ENCODE measurements around the gene GARIN3.
"Not testable (repeated sequence)": the region's sequence is repeated elsewhere in the genome, so short reads cannot be mapped to it uniquely, and the experiment has no call there.

Gene GARIN3

GRCh38 chr5:157187046-157187754, 21.1 kb upstream of the GARIN3 start:
- no peak for DNase-seq
- in situ Hi-C loops (cut with HindIII; ENCODE audit: low pct_ligation_motif_present, low pct_unique_long_range_greater_than_20kb, low sequenced_read_pairs) = no loop called here

GRCh38 chr5:157186309-157187045, 20.4 kb upstream of the GARIN3 start:
- no peak for DNase-seq
- in situ Hi-C loops (cut with HindIII; ENCODE audit: low pct_ligation_motif_present, low pct_unique_long_range_greater_than_20kb, low sequenced_read_pairs) = no loop called here

GRCh38 chr5:157185122-157185521, 19.1 kb upstream of the GARIN3 start:
- DNase-seq; in situ Hi-C loops (cut with HindIII; ENCODE audit: low pct_ligation_motif_present, low pct_unique_long_range_greater_than_20kb, low sequenced_read_pairs): not testable (repeated sequence)

- in situ Hi-C loops (cut with HindIII; ENCODE audit: low pct_ligation_motif_present, low pct_unique_long_range_greater_than_20kb, low sequenced_read_pairs) = no loop called here
- DNase-seq = no peak
Measured at GRCh38 chr5:157184117-157184670, 18.1 kb upstream of the GARIN3 start.

GRCh38 chr5:157182143-157182757, 16.2 kb upstream of the GARIN3 start:
- in situ Hi-C loops (cut with HindIII; ENCODE audit: low pct_ligation_motif_present, low pct_unique_long_range_greater_than_20kb, low sequenced_read_pairs) = no loop called here
- no peak for DNase-seq

GRCh38 chr5:157180374-157181264, 14.6 kb upstream of the GARIN3 start, which contains the start of gene ITK:
TSS of gene ITK (plus strand) at chr5:157180840. CDS start at chr5:157180978, 138 bp downstream.
- no peak for DNase-seq
- in situ Hi-C loops (cut with HindIII; ENCODE audit: low pct_ligation_motif_present, low pct_unique_long_range_greater_than_20kb, low sequenced_read_pairs) = no loop called here

GRCh38 chr5:157178966-157179365, 12.9 kb upstream of the GARIN3 start:
- no peak for DNase-seq
- in situ Hi-C loops (cut with HindIII; ENCODE audit: low pct_ligation_motif_present, low pct_unique_long_range_greater_than_20kb, low sequenced_read_pairs) = no loop called here

- no peak for DNase-seq
- in situ Hi-C loops (cut with HindIII; ENCODE audit: low pct_ligation_motif_present, low pct_unique_long_range_greater_than_20kb, low sequenced_read_pairs) = no loop called here
Measured at GRCh38 chr5:157177953-157178352, 11.9 kb upstream of the GARIN3 start.

GRCh38 chr5:157175071-157175612, 9.1 kb upstream of the GARIN3 start:
- in situ Hi-C loops (cut with HindIII; ENCODE audit: low pct_ligation_motif_present, low pct_unique_long_range_greater_than_20kb, low sequenced_read_pairs) = no loop called here

GRCh38 chr5:157172403-157172802, 6.3 kb upstream of the GARIN3 start:
- in situ Hi-C loops (cut with HindIII; ENCODE audit: low pct_ligation_motif_present, low pct_unique_long_range_greater_than_20kb, low sequenced_read_pairs) = no loop called here
- no peak for DNase-seq

More at GRCh38 chr5:157175071-157175612, 9.1 kb upstream of the GARIN3 start:
- no peak for DNase-seq

GRCh38 chr5:157168286-157168685, 2.2 kb upstream of the GARIN3 start:
- DNase-seq = no peak
- in situ Hi-C loops (cut with HindIII; ENCODE audit: low pct_ligation_motif_present, low pct_unique_long_range_greater_than_20kb, low sequenced_read_pairs) = no loop called here

- peak; percentile 84 for DNase-seq
- in situ Hi-C loops (cut with HindIII; ENCODE audit: low pct_ligation_motif_present, low pct_unique_long_range_greater_than_20kb, low sequenced_read_pairs) = no loop called here
Measured at GRCh38 chr5:157167214-157167621, 1.2 kb upstream of the GARIN3 start.

GRCh38 chr5:157165668-157166067, 396 bp downstream of the GARIN3 start:
- in situ Hi-C loops (cut with HindIII; ENCODE audit: low pct_ligation_motif_present, low pct_unique_long_range_greater_than_20kb, low sequenced_read_pairs) = no loop called here
- no peak for DNase-seq

GRCh38 chr5:157165261-157165660, 803 bp downstream of the GARIN3 start:
- in situ Hi-C loops (cut with HindIII; ENCODE audit: low pct_ligation_motif_present, low pct_unique_long_range_greater_than_20kb, low sequenced_read_pairs) = no loop called here
- no peak for DNase-seq

- DNase-seq = no peak
- in situ Hi-C loops (cut with HindIII; ENCODE audit: low pct_ligation_motif_present, low pct_unique_long_range_greater_than_20kb, low sequenced_read_pairs) = no loop called here
Measured at GRCh38 chr5:157164521-157164920, 1.5 kb downstream of the GARIN3 start.

GRCh38 chr5:157162919-157163510, 3.0 kb downstream of the GARIN3 start:
- in situ Hi-C loops (cut with HindIII; ENCODE audit: low pct_ligation_motif_present, low pct_unique_long_range_greater_than_20kb, low sequenced_read_pairs) = no loop called here
- no peak for DNase-seq

GRCh38 chr5:157161996-157162395, 4.1 kb downstream of the GARIN3 start:
- DNase-seq = no peak
- in situ Hi-C loops (cut with HindIII; ENCODE audit: low pct_ligation_motif_present, low pct_unique_long_range_greater_than_20kb, low sequenced_read_pairs) = no loop called here

- in situ Hi-C loops (cut with HindIII; ENCODE audit: low pct_ligation_motif_present, low pct_unique_long_range_greater_than_20kb, low sequenced_read_pairs) = no loop called here
- no peak for DNase-seq
Measured at GRCh38 chr5:157160001-157160400, 6.1 kb downstream of the GARIN3 start.

Data from ACHN (cell line).